NCI-H748 treated with DMSO at 0.1 percent for 48 hours (cell line): ENCODE results near the gene ANKDD1A.

Experiments
- DNase-seq: peaks from one replicate; lab custom pipeline; 2025; lab: John Stamatoyannopoulos, UW

The ANKDD1A gene

GRCh38 chr15:64923546-64923945 is 11.8 kb downstream of the ANKDD1A start:
- DNase-seq: no peak

GRCh38 chr15:64925335-64926330 is 13.9 kb downstream of the ANKDD1A start:
- DNase-seq: no peak

- no peak for DNase-seq
Observed at GRCh38 chr15:64926661-64927060, 15.0 kb downstream of the ANKDD1A start.

- no peak for DNase-seq
Observed at GRCh38 chr15:64928626-64929220, 17.0 kb downstream of the ANKDD1A start.

GRCh38 chr15:64930019-64930652 is 18.4 kb downstream of the ANKDD1A start:
- no peak for DNase-seq

- DNase-seq: no peak
Observed at GRCh38 chr15:64930778-64931371, 19.2 kb downstream of the ANKDD1A start.

GRCh38 chr15:64931381-64931780 is 19.7 kb downstream of the ANKDD1A start:
- DNase-seq: no peak

GRCh38 chr15:64934023-64934422 is 22.3 kb downstream of the ANKDD1A start:
- no peak for DNase-seq

- no peak for DNase-seq
Observed at GRCh38 chr15:64938192-64938591, 26.5 kb downstream of the ANKDD1A start.

- DNase-seq: no peak
Observed at GRCh38 chr15:64942356-64942755, 30.7 kb downstream of the ANKDD1A start.

- DNase-seq: no peak
Observed at GRCh38 chr15:64943512-64944225, 32.0 kb downstream of the ANKDD1A start.

GRCh38 chr15:64944961-64945360 is 33.3 kb downstream of the ANKDD1A start:
- no peak for DNase-seq

- no peak for DNase-seq
Observed at GRCh38 chr15:64947211-64947610, 35.5 kb downstream of the ANKDD1A start.

- DNase-seq: no peak
Observed at GRCh38 chr15:64948916-64949315, 37.2 kb downstream of the ANKDD1A start.

GRCh38 chr15:64949383-64950186 is 37.9 kb downstream of the ANKDD1A start:
- no peak for DNase-seq

GRCh38 chr15:64950888-64951287 is 39.2 kb downstream of the ANKDD1A start:
- DNase-seq: no peak

- DNase-seq: no peak
Observed at GRCh38 chr15:64951777-64952418, 40.2 kb downstream of the ANKDD1A start.

GRCh38 chr15:64954395-64954794 is 42.7 kb downstream of the ANKDD1A start:
- DNase-seq: no peak

- no peak for DNase-seq
Observed at GRCh38 chr15:64959128-64959527, 47.4 kb downstream of the ANKDD1A start.

GRCh38 chr15:64960153-64960552 is 48.5 kb downstream of the ANKDD1A start:
- DNase-seq: no peak
